Right lobe of liver (tissue), 4 donors: ENCODE measurements around the gene CNN1.

Experiments used
- POLR2A ChIP-seq: fragments of 450-650 bp; IDR thresholded peaks from one replicate; pipeline ENCODE4 v1.6.1; 2017; ENCODE audit warnings: antibody characterized with exemption, mild to moderate bottlenecking
- TF ChIP-seq, protein P1 (sequence below), 4 donors: fragments of 200-600 bp in 3 of 4; fragments of 450-650 bp in 1 of 4; IDR thresholded peaks; one replicate each; pipeline versions ENCODE4 v1.5.1 to v1.8.0; 2016 to 2022; ENCODE audit warnings: antibody characterized with exemption in 4 of 4, mild to moderate bottlenecking in 2 of 4
- donor health status: DM: no; HTN: no; CAD: no.
- donor health status: DM: no; HTN: no; CAD: no.
- donor health status: DM: no; HTN: yes; CAD: no.

DNA sequence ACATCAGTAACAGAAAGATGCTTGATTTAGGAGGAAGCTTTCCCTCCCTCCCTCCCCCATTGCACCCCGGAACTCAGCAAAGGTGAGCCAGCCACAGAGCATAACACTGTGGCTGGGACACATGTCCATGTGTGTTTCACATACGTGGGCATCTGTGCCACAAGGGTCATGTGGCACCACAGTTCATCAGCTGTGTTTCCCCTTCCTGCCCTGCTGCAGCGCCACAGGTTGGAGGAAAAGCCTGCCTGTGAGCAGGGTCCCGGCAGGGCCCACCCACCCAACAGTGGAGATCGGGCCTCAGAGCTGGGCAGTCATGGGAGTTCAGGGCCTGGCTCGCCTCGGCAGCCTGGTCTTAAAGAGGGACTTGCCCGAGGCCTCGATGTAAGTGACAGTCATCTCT is 36.0 kb downstream of the CNN1 start:
- TF ChIP-seq, protein P1, sequence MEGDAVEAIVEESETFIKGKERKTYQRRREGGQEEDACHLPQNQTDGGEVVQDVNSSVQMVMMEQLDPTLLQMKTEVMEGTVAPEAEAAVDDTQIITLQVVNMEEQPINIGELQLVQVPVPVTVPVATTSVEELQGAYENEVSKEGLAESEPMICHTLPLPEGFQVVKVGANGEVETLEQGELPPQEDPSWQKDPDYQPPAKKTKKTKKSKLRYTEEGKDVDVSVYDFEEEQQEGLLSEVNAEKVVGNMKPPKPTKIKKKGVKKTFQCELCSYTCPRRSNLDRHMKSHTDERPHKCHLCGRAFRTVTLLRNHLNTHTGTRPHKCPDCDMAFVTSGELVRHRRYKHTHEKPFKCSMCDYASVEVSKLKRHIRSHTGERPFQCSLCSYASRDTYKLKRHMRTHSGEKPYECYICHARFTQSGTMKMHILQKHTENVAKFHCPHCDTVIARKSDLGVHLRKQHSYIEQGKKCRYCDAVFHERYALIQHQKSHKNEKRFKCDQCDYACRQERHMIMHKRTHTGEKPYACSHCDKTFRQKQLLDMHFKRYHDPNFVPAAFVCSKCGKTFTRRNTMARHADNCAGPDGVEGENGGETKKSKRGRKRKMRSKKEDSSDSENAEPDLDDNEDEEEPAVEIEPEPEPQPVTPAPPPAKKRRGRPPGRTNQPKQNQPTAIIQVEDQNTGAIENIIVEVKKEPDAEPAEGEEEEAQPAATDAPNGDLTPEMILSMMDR (IDR thresholded peaks at IDR 0.05), result no peak
- TF ChIP-seq POLR2A, result no peak
